Coronary artery (tissue), 2 donors: Measurements from ENCODE around the gene SMARCB1.

Experiments used
- DNase-seq: peaks from one replicate; pipeline ENCODE4 v3.0.0-alpha.2; 2017; ENCODE audit warnings: low spot score
- H3K27ac ChIP-seq, 2 donors: fragments of 200-600 bp; sonication (generic); one replicate each; pipeline ENCODE4 v1.5.1; 2016 to 2019
- H3K4me3 ChIP-seq: fragments of 200-600 bp; sonication (generic); 2 replicates; pipeline ENCODE4 v1.5.1; 2016; ENCODE audit warnings: mild to moderate bottlenecking, moderate library complexity
- CTCF ChIP-seq: fragments of 200-600 bp; sonication (generic); IDR thresholded peaks from one replicate; pipeline ENCODE4 v1.5.1; 2019; ENCODE audit warnings: antibody characterized with exemption

SMARCB1 gene

DNA sequence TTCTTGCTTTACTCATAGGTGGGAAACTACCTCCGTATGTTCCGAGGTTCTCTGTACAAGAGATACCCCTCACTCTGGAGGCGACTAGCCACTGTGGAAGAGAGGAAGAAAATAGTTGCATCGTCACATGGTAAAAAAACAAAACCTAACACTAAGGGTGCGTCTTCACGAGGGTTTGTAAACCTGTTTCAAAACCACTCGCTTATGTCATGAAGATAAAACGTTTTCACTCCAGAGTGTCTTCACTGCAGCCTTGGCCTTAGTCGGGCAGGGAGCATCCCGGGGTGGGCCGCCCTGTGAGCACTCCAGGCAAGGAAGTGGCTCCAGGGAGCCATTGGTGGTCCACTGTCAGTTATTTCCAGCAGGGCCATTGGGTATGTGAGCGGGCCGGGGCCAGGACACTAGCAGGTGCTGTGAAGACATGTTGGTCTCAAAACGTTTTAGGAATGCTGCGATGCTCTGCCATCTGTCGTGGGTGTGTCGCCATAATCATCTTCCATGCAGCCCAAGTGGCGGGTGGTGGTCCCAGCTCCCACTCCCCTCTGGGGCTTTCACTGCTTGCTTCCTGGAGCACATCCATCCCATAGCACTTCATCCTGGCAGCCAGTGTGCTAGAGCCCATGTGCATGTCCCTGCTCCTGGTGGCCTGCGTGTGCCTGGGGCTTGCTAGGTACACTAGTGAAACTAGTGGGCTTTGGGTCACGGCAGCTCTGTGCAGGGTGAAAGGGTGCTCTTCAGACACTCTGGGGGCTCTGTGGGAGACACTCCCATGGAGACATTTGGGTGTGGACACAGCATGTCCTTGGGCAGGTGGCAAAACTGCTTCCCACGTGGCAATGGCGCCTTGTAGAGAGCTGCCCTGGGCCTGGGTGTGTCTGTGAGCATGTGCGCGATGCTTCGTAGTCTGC lies 5.2 kb downstream of the SMARCB1 start:
- Histone ChIP-seq H3K27ac (no peak overlapping the region), H3K4me3 (no peak overlapping the region)
- no peak for DNase-seq
- TF ChIP-seq CTCF: no peak

DNA sequence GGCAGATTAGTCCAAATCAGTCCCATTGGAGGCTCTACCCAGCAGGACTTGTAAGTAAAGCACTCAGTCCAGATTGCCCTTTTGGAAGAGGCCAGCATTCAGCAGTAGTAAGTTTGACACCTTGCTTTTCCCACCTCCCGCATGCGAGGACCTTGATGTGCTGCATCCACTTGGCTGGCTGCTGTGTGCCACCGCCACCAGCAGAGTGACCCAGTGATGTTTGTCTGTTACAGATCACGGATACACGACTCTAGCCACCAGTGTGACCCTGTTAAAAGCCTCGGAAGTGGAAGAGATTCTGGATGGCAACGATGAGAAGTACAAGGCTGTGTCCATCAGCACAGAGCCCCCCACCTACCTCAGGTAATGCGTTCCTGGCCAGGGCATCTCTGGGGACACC lies 6.6 kb downstream of the SMARCB1 start:
- TF ChIP-seq CTCF: no peak
- no peak overlapping the region for H3K27ac ChIP-seq
- H3K4me3 ChIP-seq: no peak overlapping the region
- no peak for DNase-seq

DNA sequence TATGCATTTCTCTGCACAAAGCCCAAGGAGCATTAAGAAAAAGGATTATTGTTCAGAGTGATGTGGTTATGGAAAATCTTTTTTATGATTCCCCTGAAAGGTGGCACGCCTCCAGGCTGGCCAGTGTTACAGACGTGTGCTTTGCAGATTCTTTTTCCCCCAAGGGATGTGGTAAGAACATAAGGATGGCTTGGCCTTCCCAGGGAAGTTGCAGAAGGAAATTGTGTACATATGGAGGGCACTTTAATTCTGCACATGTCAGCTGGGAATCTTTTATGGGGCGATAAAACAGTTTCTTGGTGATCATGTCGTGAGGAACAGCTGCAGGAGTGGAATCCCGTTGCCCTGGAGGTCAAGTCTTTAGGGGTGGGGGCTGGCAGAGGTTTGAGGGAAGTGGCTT lies 9.7 kb downstream of the SMARCB1 start:
- no peak for TF ChIP-seq CTCF
- DNase-seq: no peak
- no peak overlapping the region for H3K27ac ChIP-seq
- H3K4me3 ChIP-seq: no peak overlapping the region

DNA sequence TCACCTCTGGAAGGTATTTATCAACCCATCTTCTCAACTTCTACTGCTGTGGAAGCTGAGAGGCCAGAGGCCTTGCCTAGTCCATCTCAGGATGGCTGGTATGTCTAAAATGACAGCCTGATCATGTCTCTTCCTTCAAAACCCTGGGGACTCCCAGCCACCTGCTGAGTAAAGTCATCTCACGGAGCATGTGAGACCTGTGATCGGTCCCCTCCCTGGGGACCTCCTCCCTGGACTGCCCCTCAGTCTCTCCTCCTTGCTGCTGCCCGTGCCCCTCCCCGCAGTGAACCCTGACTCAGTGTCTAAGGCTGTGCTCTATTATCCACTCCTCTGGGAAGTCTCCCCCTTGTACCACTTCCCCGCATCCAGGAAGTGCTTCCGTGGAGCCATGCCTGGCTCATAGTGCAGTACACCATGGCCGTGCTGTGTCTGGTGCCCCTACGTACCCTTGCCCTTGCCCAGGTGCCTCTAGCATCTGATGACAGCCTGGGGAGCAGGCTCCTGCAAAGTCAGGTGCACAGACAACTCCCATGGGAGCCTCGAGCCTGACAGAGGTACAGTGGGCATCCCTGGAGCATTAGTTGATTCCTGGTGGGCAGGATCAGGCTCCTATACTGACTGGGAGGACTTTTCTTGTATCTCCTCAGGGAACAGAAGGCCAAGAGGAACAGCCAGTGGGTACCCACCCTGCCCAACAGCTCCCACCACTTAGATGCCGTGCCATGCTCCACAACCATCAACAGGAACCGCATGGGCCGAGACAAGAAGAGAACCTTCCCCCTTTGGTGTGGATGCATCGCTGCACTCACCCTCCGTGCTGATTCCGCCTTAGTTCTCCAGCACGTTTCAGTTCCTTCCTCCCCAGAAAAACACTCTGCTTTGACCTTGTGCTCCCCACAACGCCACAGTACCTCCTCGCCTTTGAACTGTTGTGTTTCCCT lies 13.8 kb downstream of the SMARCB1 start:
- Histone ChIP-seq H3K27ac (no peak overlapping the region), H3K4me3 (no peak overlapping the region)
- TF ChIP-seq CTCF: no peak
- no peak for DNase-seq

GRCh38 chr22:23801238-23801821 lies 14.6 kb downstream of the SMARCB1 start:
- no peak overlapping the region for H3K4me3 ChIP-seq
- DNase-seq: no peak
- no peak for TF ChIP-seq CTCF
- H3K27ac ChIP-seq: no peak overlapping the region

GRCh38 chr22:23801886-23802377 lies 15.2 kb downstream of the SMARCB1 start:
- Histone ChIP-seq H3K4me3 (no peak overlapping the region), H3K27ac (no peak overlapping the region)
- no peak for DNase-seq
- TF ChIP-seq CTCF: no peak
